ENCODE data around the gene MAF. TPM values are rescaled to one million over a fixed set of nuclear protein-coding genes. Genes with fewer than 3 reads are reported as not detected.

Gene MAF
- total RNA-seq, 1 experiment from 2014 or later = not detected

DNA sequence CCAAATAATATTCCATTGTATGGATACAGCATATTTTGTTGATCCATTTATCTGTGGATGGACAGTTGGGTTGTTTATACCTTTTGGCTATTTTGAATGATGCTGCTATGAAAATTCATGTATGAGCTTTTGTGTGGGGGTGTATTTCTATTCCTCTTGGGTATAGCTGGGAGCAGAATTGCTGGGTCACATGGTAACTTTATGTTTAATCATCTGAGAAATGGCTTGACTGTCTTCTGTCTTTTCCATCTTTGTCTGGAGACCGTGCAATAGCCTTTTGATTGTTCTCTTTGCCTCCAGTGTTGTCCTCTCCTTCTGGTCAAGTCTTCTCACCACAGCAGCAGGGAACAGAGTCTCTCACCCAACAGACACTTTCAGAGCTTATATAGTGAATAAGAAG, 20.5 kb upstream of the MAF start:
- Histone ChIP-seq H3F3A (ENCODE audit: insufficient read depth, low read depth) (no peaks in the 10 kb centered on the region), H3K27ac (no peak overlapping the region), H3K4me3 (no peak overlapping the region), H3K9me2 (ENCODE audit: insufficient read depth) (no peaks in the 10 kb centered on the region), H3K4me2 (no peak overlapping the region), H4K20me1 (ENCODE audit: insufficient read depth) (no peaks in the 10 kb centered on the region), H3K79me2 (ENCODE audit: low read depth) (no peaks in the 10 kb centered on the region), H2AFZ (no peak overlapping the region), H3K36me3 (ENCODE audit: low read depth) (no peaks in the 10 kb centered on the region), H3K9me3 (ENCODE audit: insufficient read depth, low read depth) (no peaks in the 10 kb centered on the region), H3K27me3 (ENCODE audit: insufficient read depth, low read depth) (peaks cover 28% of the 10 kb centered on the region), H3K4me1 (replicated peaks; ENCODE audit: insufficient read depth) (no peaks in the 10 kb centered on the region)
- intact Hi-C loops (cut with micrococcal nuclease; ENCODE audit: unreplicated experiment) = no loop called here
- TF ChIP-seq, protein P1, sequence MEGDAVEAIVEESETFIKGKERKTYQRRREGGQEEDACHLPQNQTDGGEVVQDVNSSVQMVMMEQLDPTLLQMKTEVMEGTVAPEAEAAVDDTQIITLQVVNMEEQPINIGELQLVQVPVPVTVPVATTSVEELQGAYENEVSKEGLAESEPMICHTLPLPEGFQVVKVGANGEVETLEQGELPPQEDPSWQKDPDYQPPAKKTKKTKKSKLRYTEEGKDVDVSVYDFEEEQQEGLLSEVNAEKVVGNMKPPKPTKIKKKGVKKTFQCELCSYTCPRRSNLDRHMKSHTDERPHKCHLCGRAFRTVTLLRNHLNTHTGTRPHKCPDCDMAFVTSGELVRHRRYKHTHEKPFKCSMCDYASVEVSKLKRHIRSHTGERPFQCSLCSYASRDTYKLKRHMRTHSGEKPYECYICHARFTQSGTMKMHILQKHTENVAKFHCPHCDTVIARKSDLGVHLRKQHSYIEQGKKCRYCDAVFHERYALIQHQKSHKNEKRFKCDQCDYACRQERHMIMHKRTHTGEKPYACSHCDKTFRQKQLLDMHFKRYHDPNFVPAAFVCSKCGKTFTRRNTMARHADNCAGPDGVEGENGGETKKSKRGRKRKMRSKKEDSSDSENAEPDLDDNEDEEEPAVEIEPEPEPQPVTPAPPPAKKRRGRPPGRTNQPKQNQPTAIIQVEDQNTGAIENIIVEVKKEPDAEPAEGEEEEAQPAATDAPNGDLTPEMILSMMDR (conservative IDR thresholded peaks at IDR 0.05) = no peak
- TF ChIP-seq EZH2 (IDR thresholded peaks at IDR 0.05; ENCODE audit: low read depth) = no peak
- DNase-seq = no peak
- BruUV-seq (replicated peaks) = no TSS peak
- ChIA-PET POLR2A (ENCODE audit: unreplicated experiment) (no interaction called here), CTCF (no interaction called here)

DNA sequence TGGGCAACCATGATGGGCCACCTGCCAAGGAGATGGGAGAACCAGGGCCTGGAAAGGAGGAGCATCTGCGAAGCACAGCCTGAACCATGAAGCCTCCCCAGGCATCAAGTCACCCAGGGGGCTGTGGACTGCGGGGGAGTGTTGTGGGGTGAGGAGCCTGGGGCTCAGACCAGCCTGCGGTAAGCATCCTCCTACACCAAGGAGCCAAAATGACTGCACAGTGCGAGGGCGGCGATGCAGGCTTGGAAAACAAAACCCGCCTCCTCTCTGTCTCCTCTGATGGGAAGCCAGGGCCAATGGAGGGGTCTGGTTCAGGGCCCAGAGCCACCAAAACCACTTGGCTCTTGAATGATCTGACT, 18.1 kb upstream of the MAF start:
- Histone ChIP-seq H3K9me3 (ENCODE audit: insufficient read depth, low read depth) (no peaks in the 10 kb centered on the region), H3F3A (ENCODE audit: insufficient read depth, low read depth) (no peaks in the 10 kb centered on the region), H3K36me3 (ENCODE audit: low read depth) (no peaks in the 10 kb centered on the region), H3K4me2 (no peak overlapping the region), H4K20me1 (ENCODE audit: insufficient read depth) (no peaks in the 10 kb centered on the region), H2AFZ (no peak overlapping the region), H3K79me2 (ENCODE audit: low read depth) (no peaks in the 10 kb centered on the region), H3K27ac (no peak overlapping the region), H3K4me3 (no peak overlapping the region), H3K9me2 (ENCODE audit: insufficient read depth) (no peaks in the 10 kb centered on the region), H3K27me3 (ENCODE audit: insufficient read depth, low read depth) (peaks cover 19% of the 10 kb centered on the region), H3K4me1 (replicated peaks; ENCODE audit: insufficient read depth) (no peaks in the 10 kb centered on the region)
- BruUV-seq (replicated peaks) = no TSS peak
- DNase-seq = no peak
- ChIA-PET POLR2A (ENCODE audit: unreplicated experiment) (no interaction called here), CTCF (no interaction called here)
- TF ChIP-seq, protein P1 (conservative IDR thresholded peaks at IDR 0.05) = no peak
- no peak for TF ChIP-seq EZH2 (IDR thresholded peaks at IDR 0.05; ENCODE audit: low read depth)
- intact Hi-C loops (cut with micrococcal nuclease; ENCODE audit: unreplicated experiment) = no loop called here

DNA sequence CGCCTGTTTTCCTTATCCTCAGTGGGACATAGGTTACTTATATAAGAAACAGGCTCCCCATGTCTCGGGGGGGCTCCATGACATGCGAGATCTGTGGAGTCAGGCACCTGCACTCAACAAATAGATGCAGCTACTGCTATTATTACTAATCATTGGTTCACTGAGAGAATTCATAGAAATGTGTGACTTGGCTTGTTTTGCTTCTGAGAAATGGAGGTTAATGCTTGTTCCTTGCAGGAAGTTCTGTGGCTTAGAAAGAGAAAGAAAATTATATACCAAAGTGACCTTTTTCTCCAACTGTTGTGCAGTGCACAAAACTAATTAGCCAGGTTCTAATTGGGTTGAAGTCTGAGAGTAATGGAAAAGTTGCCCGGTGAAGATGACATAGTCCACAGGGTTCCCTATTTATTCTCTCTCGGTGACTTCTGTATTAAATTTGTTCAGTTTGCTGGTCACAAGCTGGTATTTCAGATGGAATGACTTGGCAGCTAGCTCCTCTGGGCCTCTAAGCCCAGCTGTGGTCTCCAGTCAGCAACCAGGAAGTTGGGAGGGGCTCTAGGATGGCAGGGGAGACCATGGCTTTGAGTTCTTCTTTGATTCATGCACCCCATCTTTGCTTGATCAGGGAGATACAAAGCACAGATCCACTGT, 17.6 kb upstream of the MAF start:
- Histone ChIP-seq H2AFZ (no peak overlapping the region), H3K27me3 (ENCODE audit: insufficient read depth, low read depth) (peaks cover 14% of the 10 kb centered on the region), H4K20me1 (ENCODE audit: insufficient read depth) (no peaks in the 10 kb centered on the region), H3K27ac (no peak overlapping the region), H3K4me2 (no peak overlapping the region), H3F3A (ENCODE audit: insufficient read depth, low read depth) (no peaks in the 10 kb centered on the region), H3K4me1 (replicated peaks; ENCODE audit: insufficient read depth) (no peaks in the 10 kb centered on the region), H3K4me3 (no peak overlapping the region), H3K9me2 (ENCODE audit: insufficient read depth) (no peaks in the 10 kb centered on the region), H3K79me2 (ENCODE audit: low read depth) (no peaks in the 10 kb centered on the region), H3K36me3 (ENCODE audit: low read depth) (no peaks in the 10 kb centered on the region), H3K9me3 (ENCODE audit: insufficient read depth, low read depth) (no peaks in the 10 kb centered on the region)
- BruUV-seq (replicated peaks) = no TSS peak
- ChIA-PET CTCF (no interaction called here), POLR2A (ENCODE audit: unreplicated experiment) (no interaction called here)
- intact Hi-C loops (cut with micrococcal nuclease; ENCODE audit: unreplicated experiment) = no loop called here
- no peak for TF ChIP-seq EZH2 (IDR thresholded peaks at IDR 0.05; ENCODE audit: low read depth)
- TF ChIP-seq, protein P1 (conservative IDR thresholded peaks at IDR 0.05) = no peak
- DNase-seq = no peak
